GM19025 (cell line): ENCODE measurements around the gene ANGPTL5.
"Not testable (repeated sequence)": the region's sequence is repeated elsewhere in the genome, so short reads cannot be mapped to it uniquely, and the experiment has no call there.

Experiments used
- ATAC-seq: cut with Tn5 transposase; IDR thresholded peaks from one replicate; pipeline ENCODE4 v1.9.1; 2021; ENCODE audit warnings: mild to moderate bottlenecking, low read depth, moderate library complexity; ENCODE audit not compliant: unreplicated experiment

ANGPTL5 gene

GRCh38 chr11:101916422-101916821 lies at the start of gene ANGPTL5:
Gene ANGPTL5, minus strand, starts transcription at chr11:101916522. Its CDS starts 8,613 bp downstream, at chr11:101907909.
- no peak for ATAC-seq

- ATAC-seq = not testable (repeated sequence)
Measured at GRCh38 chr11:101964200-101964599, 47.9 kb upstream of the ANGPTL5 start.

GRCh38 chr11:101960231-101960630 lies 43.9 kb upstream of the ANGPTL5 start:
- ATAC-seq = no peak

- ATAC-seq = no peak
Measured at GRCh38 chr11:101955701-101956100, 39.4 kb upstream of the ANGPTL5 start.

GRCh38 chr11:101955278-101955677 lies 39.0 kb upstream of the ANGPTL5 start:
- no peak for ATAC-seq

GRCh38 chr11:101949680-101950220 lies 33.4 kb upstream of the ANGPTL5 start:
- ATAC-seq = no peak

GRCh38 chr11:101945448-101945847 lies 29.1 kb upstream of the ANGPTL5 start:
- ATAC-seq = no peak

GRCh38 chr11:101944923-101945322 lies 28.6 kb upstream of the ANGPTL5 start:
- ATAC-seq = no peak

GRCh38 chr11:101940901-101941520 lies 24.7 kb upstream of the ANGPTL5 start:
- no peak for ATAC-seq

GRCh38 chr11:101931692-101932091 lies 15.4 kb upstream of the ANGPTL5 start:
- no peak for ATAC-seq

- ATAC-seq = no peak
Measured at GRCh38 chr11:101929294-101929915, 13.1 kb upstream of the ANGPTL5 start.

GRCh38 chr11:101923554-101923953 lies 7.2 kb upstream of the ANGPTL5 start:
- no peak for ATAC-seq

GRCh38 chr11:101920992-101921391 lies 4.7 kb upstream of the ANGPTL5 start:
- ATAC-seq = no peak

- ATAC-seq = no peak
Measured at GRCh38 chr11:101917226-101917625, 904 bp upstream of the ANGPTL5 start.

- no peak for ATAC-seq
Measured at GRCh38 chr11:101915791-101916291, 481 bp downstream of the ANGPTL5 start.

- ATAC-seq = peak; percentile 100
Measured at GRCh38 chr11:101914738-101915426, 1.4 kb downstream of the ANGPTL5 start, which contains the start of gene CEP126. Gene CEP126, plus strand, starts transcription at chr11:101915010. Its CDS starts 275 bp downstream, at chr11:101915285.

GRCh38 chr11:101914341-101914737 lies 2.0 kb downstream of the ANGPTL5 start:
- ATAC-seq = no peak

GRCh38 chr11:101913656-101914055 lies 2.7 kb downstream of the ANGPTL5 start:
- no peak for ATAC-seq

GRCh38 chr11:101912823-101913284 lies 3.5 kb downstream of the ANGPTL5 start:
- no peak for ATAC-seq

- ATAC-seq = no peak
Measured at GRCh38 chr11:101909087-101909486, 7.2 kb downstream of the ANGPTL5 start.

GRCh38 chr11:101907815-101908214 lies 8.5 kb downstream of the ANGPTL5 start:
- ATAC-seq = no peak
